GM12864 (cell line): ENCODE measurements around the gene NEURL1.

Source experiments
- DNase-seq: peaks from one replicate; pipeline ENCODE4 v3.0.0-alpha.2; 2011; ENCODE audit warnings: low read depth
- H3K4me3 ChIP-seq: 2 replicates; pipeline ENCODE4 v1.5.1; 2011; ENCODE audit warnings: mild to moderate bottlenecking, low read depth, low read length, control low read depth
- TF ChIP-seq, protein P1 (sequence below): IDR thresholded peaks from 2 replicates; pipeline ENCODE4 v1.5.1; 2011; ENCODE audit warnings: low read depth, mild to moderate bottlenecking, moderate library complexity, low read length, control low read depth, inconsistent platforms; ENCODE audit errors: missing control alignments

Gene NEURL1

GRCh38 chr10:103557455-103557854, 64.0 kb downstream of the NEURL1 start:
- TF ChIP-seq, protein P1, sequence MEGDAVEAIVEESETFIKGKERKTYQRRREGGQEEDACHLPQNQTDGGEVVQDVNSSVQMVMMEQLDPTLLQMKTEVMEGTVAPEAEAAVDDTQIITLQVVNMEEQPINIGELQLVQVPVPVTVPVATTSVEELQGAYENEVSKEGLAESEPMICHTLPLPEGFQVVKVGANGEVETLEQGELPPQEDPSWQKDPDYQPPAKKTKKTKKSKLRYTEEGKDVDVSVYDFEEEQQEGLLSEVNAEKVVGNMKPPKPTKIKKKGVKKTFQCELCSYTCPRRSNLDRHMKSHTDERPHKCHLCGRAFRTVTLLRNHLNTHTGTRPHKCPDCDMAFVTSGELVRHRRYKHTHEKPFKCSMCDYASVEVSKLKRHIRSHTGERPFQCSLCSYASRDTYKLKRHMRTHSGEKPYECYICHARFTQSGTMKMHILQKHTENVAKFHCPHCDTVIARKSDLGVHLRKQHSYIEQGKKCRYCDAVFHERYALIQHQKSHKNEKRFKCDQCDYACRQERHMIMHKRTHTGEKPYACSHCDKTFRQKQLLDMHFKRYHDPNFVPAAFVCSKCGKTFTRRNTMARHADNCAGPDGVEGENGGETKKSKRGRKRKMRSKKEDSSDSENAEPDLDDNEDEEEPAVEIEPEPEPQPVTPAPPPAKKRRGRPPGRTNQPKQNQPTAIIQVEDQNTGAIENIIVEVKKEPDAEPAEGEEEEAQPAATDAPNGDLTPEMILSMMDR = no peak
- DNase-seq = no peak
- no peak overlapping the region for H3K4me3 ChIP-seq

DNA sequence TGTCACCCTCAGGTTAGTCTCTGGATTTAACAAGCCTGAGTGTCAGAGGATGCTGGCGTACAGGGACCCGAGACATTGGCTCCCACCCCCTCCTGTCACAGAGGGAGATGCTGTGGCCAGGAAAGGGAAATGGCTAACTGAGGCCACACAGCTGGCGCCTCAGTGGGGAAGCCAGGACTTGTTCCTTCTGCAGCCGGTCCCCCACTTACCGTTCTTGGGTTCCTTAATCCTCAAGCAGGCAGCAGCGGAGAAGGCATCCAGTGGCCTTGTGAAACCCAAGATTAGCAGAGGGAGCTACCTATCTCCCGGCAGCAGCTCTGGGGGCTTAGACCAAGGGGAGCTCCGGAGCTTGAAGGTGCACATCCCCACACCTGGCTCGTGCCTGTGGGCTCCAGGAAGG, 65.4 kb downstream of the NEURL1 start:
- no peak for DNase-seq
- TF ChIP-seq, protein P1 = no peak
- no peak overlapping the region for H3K4me3 ChIP-seq

DNA sequence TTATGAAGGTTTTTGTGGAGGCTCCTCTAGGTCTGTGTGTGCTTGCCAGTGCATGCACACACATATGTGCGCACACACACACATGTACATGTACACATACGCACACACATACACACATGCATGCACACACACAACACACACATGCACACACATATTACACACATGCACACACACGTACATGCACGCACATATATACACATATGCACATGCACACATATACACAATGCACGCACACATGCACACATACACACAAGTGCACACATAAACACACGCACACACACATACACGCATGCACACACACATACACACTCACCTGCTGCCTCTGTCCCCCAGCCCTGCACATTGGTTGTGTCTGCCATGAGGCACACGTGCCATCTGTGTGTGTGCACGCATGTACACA, 66.3 kb downstream of the NEURL1 start:
- H3K4me3 ChIP-seq = no peak overlapping the region
- DNase-seq = no peak
- TF ChIP-seq, protein P1 = no peak

DNA sequence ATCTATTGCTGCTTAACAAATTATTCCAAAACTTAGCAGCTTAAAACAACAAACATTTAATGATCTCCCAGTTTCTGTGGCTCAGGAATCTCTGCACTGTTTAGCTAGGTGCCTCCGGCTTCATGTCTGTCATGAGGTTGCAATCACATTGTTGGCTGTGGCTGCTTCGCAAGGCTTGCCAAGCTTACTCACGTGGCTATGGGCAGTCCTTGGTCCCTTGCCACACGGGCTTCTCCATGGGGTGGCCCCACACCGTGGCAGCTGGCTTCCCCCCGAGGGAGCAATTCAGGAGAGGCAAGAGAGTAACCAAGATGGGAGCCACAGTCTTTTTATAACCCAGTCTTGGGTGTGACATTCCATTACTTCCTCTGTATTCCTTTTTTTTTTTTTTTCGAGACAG, 67.4 kb downstream of the NEURL1 start:
- TF ChIP-seq, protein P1 = no peak
- no peak for DNase-seq
- H3K4me3 ChIP-seq = no peak overlapping the region

DNA sequence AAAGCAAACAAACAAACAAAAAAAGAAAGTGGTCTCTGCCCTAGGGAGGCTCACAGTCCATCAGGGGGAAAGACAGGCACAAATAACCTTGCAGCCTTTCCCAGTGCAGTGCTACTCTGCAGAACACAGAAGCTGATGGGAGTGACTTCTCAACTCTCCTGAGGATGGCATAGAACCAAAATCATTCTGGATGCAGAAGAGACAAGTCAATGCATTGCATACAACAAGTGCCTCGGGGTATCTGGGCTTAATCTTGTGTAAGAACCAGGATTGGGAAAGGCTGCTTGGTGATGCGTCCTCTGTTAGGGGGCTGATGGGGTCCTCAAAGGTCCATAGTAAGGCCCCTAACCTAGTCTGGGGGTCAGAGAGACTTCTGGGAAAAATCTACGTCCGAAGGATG, 68.9 kb downstream of the NEURL1 start:
- TF ChIP-seq, protein P1 = no peak
- H3K4me3 ChIP-seq = no peak overlapping the region

GRCh38 chr10:103563231-103564115, 70.0 kb downstream of the NEURL1 start:
- TF ChIP-seq, protein P1 = no peak
- no peak overlapping the region for H3K4me3 ChIP-seq
- DNase-seq = no peak

More for the DNA sequence above, 68.9 kb downstream of the NEURL1 start:
- no peak for DNase-seq

DNA sequence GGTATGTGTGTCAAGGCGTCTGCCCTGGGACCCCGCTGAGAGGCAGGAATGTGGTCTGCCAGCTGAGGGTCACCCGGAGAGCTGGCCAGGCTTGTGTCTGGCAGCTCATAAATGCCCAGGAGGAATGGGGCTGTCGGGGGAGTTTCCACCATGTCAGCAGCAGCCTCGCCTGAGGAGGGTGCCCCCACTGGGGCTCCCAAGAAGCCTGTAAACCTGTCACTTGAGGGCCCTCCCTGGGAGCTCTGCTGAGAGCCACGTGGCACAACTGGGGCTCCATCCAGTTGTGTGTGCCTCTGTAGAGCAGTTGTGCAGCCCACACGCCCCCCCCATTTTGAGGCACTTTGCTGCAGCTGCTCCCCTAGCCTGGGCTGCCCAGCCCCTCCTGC, 70.6 kb downstream of the NEURL1 start:
- H3K4me3 ChIP-seq = no peak overlapping the region
- TF ChIP-seq, protein P1 = no peak
- no peak for DNase-seq
